IMR-90 (cell line): ENCODE measurements around the gene POC1B. TPM values are rescaled to one million over a fixed set of nuclear protein-coding genes. Genes with fewer than 3 reads are reported as not detected.

Experiments used
- ATAC-seq: fragments of 200-7000 bp; cut with Tn5 transposase; 2 replicates; pipeline ENCODE4 v1.9.1; 2020; ENCODE audit warnings: low read depth, mild to moderate bottlenecking, moderate library complexity
- BruUV-seq: library from RNA; stranded (reverse); fragments of 400-500 nt; replicated peaks from 2 replicates; lab custom pipeline; 2021; lab: Mats Ljungman, UMichigan
- CTCF ChIA-PET: fragments of 300-600 bp; formaldehyde crosslinking; extraction: SDS; loops from one replicate; lab custom pipeline; 2021; ENCODE audit warnings: antibody characterized with exemption; lab: Yijun Ruan, JAX
- POLR2A ChIA-PET: fragments of 300-600 bp; sonication (Branson Sonifier 250); formaldehyde crosslinking; loops from one replicate; lab custom pipeline; 2022; ENCODE audit warnings: antibody characterized with exemption; ENCODE audit not compliant: unreplicated experiment; lab: Charles Lee
- DNase-seq: peaks from one replicate; pipeline ENCODE4 v3.0.0; 2013
- H2AFZ ChIP-seq: replicated peaks from 2 replicates; pipeline ENCODE3; 2013; ENCODE audit warnings: low read length, mild to moderate bottlenecking; ENCODE audit not compliant: poor library complexity
- H2AK5ac ChIP-seq: 2 replicates; pipeline ENCODE4 v1.6.1; 2013; ENCODE audit warnings: low read depth, low read length, inconsistent platforms
- H2AK9ac ChIP-seq: replicated peaks from 2 replicates; pipeline ENCODE3; 2013; ENCODE audit warnings: mild to moderate bottlenecking, low read depth, low read length, moderate library complexity; ENCODE audit not compliant: poor library complexity
- H2BK120ac ChIP-seq: 2 replicates; pipeline ENCODE4 v1.6.1; 2013; ENCODE audit warnings: low read depth, low read length, inconsistent platforms
- H2BK15ac ChIP-seq: 3 replicates; pipeline ENCODE4 v1.6.1; 2013; ENCODE audit warnings: low read depth, low read length, inconsistent platforms
- H2BK20ac ChIP-seq: 2 replicates; pipeline ENCODE4 v1.6.1; 2013; ENCODE audit warnings: low read depth, mild to moderate bottlenecking, inconsistent platforms, low read length, moderate library complexity
- H2BK5ac ChIP-seq: 2 replicates; pipeline ENCODE4 v1.6.1; 2013; ENCODE audit warnings: mild to moderate bottlenecking, low read depth, low read length, inconsistent platforms; ENCODE audit not compliant: poor library complexity, severe bottlenecking
- H3K14ac ChIP-seq: replicated peaks from 2 replicates; pipeline ENCODE4 v1.6.1; 2013; ENCODE audit warnings: low read depth, low read length, inconsistent platforms
- H3K18ac ChIP-seq: 2 replicates; pipeline ENCODE4 v1.6.1; 2013; ENCODE audit warnings: low read depth, low read length, control low read depth
- H3K23ac ChIP-seq: 2 replicates; pipeline ENCODE4 v1.6.1; 2013; ENCODE audit warnings: low read depth, low read length, inconsistent platforms
- H3K27ac ChIP-seq: 2 replicates; pipeline ENCODE4 v1.5.1; 2013; ENCODE audit warnings: mild to moderate bottlenecking, control low read depth, low read length; ENCODE audit not compliant: insufficient read depth
- H3K27me3 ChIP-seq: 2 replicates; pipeline ENCODE4 v1.6.1; 2013; ENCODE audit warnings: low read length; ENCODE audit not compliant: control insufficient read depth, insufficient read depth
- H3K36me3 ChIP-seq: 2 replicates; pipeline ENCODE4 v1.6.1; 2013; ENCODE audit warnings: low read length, mixed read lengths; ENCODE audit not compliant: control insufficient read depth, insufficient read depth
- H3K4ac ChIP-seq: 2 replicates; pipeline ENCODE4 v1.6.1; 2013; ENCODE audit warnings: low read depth, low read length, inconsistent platforms
- H3K4me1 ChIP-seq: 2 replicates; pipeline ENCODE4 v1.6.1; 2013; ENCODE audit warnings: low read length, mixed read lengths; ENCODE audit not compliant: control insufficient read depth, insufficient read depth
- H3K4me2 ChIP-seq: 2 replicates; pipeline ENCODE4 v1.6.1; 2013; ENCODE audit warnings: low read depth, mild to moderate bottlenecking, control low read depth, low read length, moderate library complexity
- H3K4me3 ChIP-seq: 2 replicates; pipeline ENCODE4 v1.5.1; 2013; ENCODE audit warnings: low read depth, mild to moderate bottlenecking, control low read depth, low read length, moderate library complexity; ENCODE audit not compliant: insufficient read depth
- H3K56ac ChIP-seq: 2 replicates; pipeline ENCODE4 v1.6.1; 2013; ENCODE audit warnings: low read length, inconsistent platforms; ENCODE audit not compliant: insufficient read depth; ENCODE audit errors: extremely low read depth
- H3K79me1 ChIP-seq, 2 experiments: 2 replicates each; pipeline ENCODE4 v1.6.1; 2013; ENCODE audit warnings: low read length in 2 of 2, inconsistent platforms in 1 of 2, low read depth in 1 of 2
- H3K9ac ChIP-seq: 2 replicates; pipeline ENCODE4 v1.6.1; 2013; ENCODE audit warnings: low read depth, low read length, control low read depth
- H3K9me1 ChIP-seq: 2 replicates; pipeline ENCODE4 v1.6.1; 2013; ENCODE audit warnings: low read length, inconsistent platforms; ENCODE audit not compliant: insufficient read depth
- H3K9me3 ChIP-seq: 2 replicates; pipeline ENCODE4 v1.6.1; 2013; ENCODE audit warnings: low read length; ENCODE audit not compliant: control insufficient read depth, insufficient read depth
- H4K20me1 ChIP-seq: 2 replicates; pipeline ENCODE4 v1.6.1; 2013; ENCODE audit warnings: low read length, inconsistent platforms; ENCODE audit not compliant: insufficient read depth
- H4K5ac ChIP-seq: 2 replicates; pipeline ENCODE4 v1.6.1; 2013; ENCODE audit warnings: mild to moderate bottlenecking, low read depth, low read length, control low read depth
- H4K8ac ChIP-seq, 2 experiments: 2 replicates each; pipeline ENCODE4 v1.6.1; 2013; ENCODE audit warnings: low read depth in 2 of 2, low read length in 2 of 2, control low read depth in 1 of 2, inconsistent platforms in 1 of 2
- H4K91ac ChIP-seq: 2 replicates; pipeline ENCODE4 v1.6.1; 2013; ENCODE audit warnings: low read depth, low read length, inconsistent platforms; ENCODE audit not compliant: insufficient read depth
- CEBPB ChIP-seq: IDR thresholded peaks from 2 replicates; pipeline ENCODE4 v1.6.1; 2012; ENCODE audit warnings: low read depth, low read length, improper control_type of control experiment
- CTCF ChIP-seq: conservative IDR thresholded peaks from 2 replicates; pipeline ENCODE4 v1.5.1; 2012; ENCODE audit warnings: mild to moderate bottlenecking, low read depth, low read length, improper control_type of control experiment
- ELK1 ChIP-seq: fragments of 150-350 bp; IDR thresholded peaks from 2 replicates; pipeline ENCODE4 v1.6.1; 2016; ENCODE audit warnings: low read depth, mild to moderate bottlenecking, low read length, moderate library complexity, borderline replicate concordance
- SMC3 ChIP-seq: fragments of 150-350 bp; IDR thresholded peaks from 2 replicates; pipeline ENCODE4 v1.6.1; 2016; ENCODE audit warnings: low read depth, mild to moderate bottlenecking, antibody characterized with exemption, low read length, moderate library complexity
- WGBS, 2 experiments: methylation state at CpG; one replicate each; pipeline versions ENCODE4 v1.1.5 to v1.1.7; 2013; ENCODE audit warnings: missing lambda C conversion rate in 2 of 2; ENCODE audit not compliant: insufficient read length in 1 of 2; ENCODE audit errors: extremely low coverage in 2 of 2; 5-methylcytosine and 5-hydroxymethylcytosine counted together
- dilution Hi-C: fragments of 300-500 bp; cut with HindIII; formaldehyde crosslinking; loops from one replicate; pipeline ENCODE4 v1.14.3; 2018; ENCODE audit warnings: low sequenced_read_pairs; ENCODE audit not compliant: unreplicated experiment
- in situ Hi-C: fragments of 300-500 bp; cut with MboI; formaldehyde crosslinking; loops from 3 replicates; pipeline ENCODE4 v1.14.3; 2019; ENCODE audit warnings: low sequenced_read_pairs, inconsistent platforms, mixed read lengths
- intact Hi-C: fragments of 100-400 bp; cut with micrococcal nuclease; formaldehyde crosslinking; loops from 2 replicates; pipeline ENCODE4 v1.10.0; 2022
- polyA plus RNA-seq, 3 experiments: library from polyadenylated mRNA; depleted of rRNA; stranded (reverse); fragments of >200 nt; gene quantifications; 2 replicates each; pipeline ENCODE4 v1.2.3, GENCODE V29; 2012; ENCODE audit warnings: low replicate concordance in 1 of 3
- total RNA-seq: library from RNA; depleted of rRNA; stranded (reverse); fragments of >200 nt; gene quantifications from 2 replicates; pipeline ENCODE4 v1.2.3, GENCODE V29; 2012

The POC1B gene
- total and polyA plus RNA-seq, 2 of the 4 experiments (the other 2 are of a cell fraction) = 5.0 to 10.4 TPM

GRCh38 chr12:89383235-89384049, 142.4 kb downstream of the POC1B start:
- CTCF ChIA-PET = interaction anchor here (1.5 kb wide), 1 partner anchor 75 kb away, joined by 6 read pairs; no protein-coding TSS in a partner anchor
- H2BK5ac ChIP-seq = peak overlapping the region; percentile 89
- no TSS peak for BruUV-seq

More at GRCh38 chr12:89383235-89384049, 142.4 kb downstream of the POC1B start:
- Histone ChIP-seq H2BK15ac (peak overlapping the region; percentile 54; the same call in 2 of the 3 replicates), H3K9me1 (peaks cover 6% of the 10 kb centered on the region), H3K36me3 (no peaks in the 10 kb centered on the region), H2AFZ (peak overlapping the region; percentile 86), H2BK120ac (peak overlapping the region; percentile 91), H3K14ac (peak overlapping the region; percentile 92), H3K4me3 (no peak overlapping the region), H3K4me2 (no peak overlapping the region; the same call in 1 of the 2 replicates), H3K9me3 (no peaks in the 10 kb centered on the region), H3K79me1 (peaks cover 0 to 3% of the 10 kb centered on the region in 2 experiments; a peak in 1 of 4 replicates), H4K91ac (peak overlapping the region; percentile 80), H2AK9ac (peak overlapping the region; percentile 95), H3K27me3 (no peaks in the 10 kb centered on the region), H4K5ac (peak overlapping the region; percentile 80), H3K9ac (peak overlapping the region; percentile 30), H2BK20ac (peak overlapping the region; percentile 65), H3K4ac (peak overlapping the region; percentile 90), H3K23ac (peak overlapping the region; percentile 55; the same call in 1 of the 2 replicates), H3K4me1 (peaks cover 12% of the 10 kb centered on the region), H4K8ac (peak overlapping the region; percentile 56 to 86), H3K18ac (peak overlapping the region; percentile 82), H2AK5ac (peak overlapping the region; percentile 82), H3K27ac (peak overlapping the region; percentile 88), H4K20me1 (no peaks in the 10 kb centered on the region), H3K56ac (peak overlapping the region; percentile 55; the same call in 1 of the 2 replicates)
- ATAC-seq (0 out of 2 replicates have a peak, but pooled peaks have one; percentile 12), DNase-seq (peak; percentile 47)
- TF ChIP-seq ELK1 = no peak
- peak; percentile 68 for TF ChIP-seq CEBPB
- TF ChIP-seq SMC3 = no peak
- no peak for TF ChIP-seq CTCF
- WGBS, 2 experiments = no CpG with 5 or more reads among the region's 6 CpGs
- dilution Hi-C loops (no loop called here), in situ Hi-C loops (no loop called here), intact Hi-C loops (loop anchor here (2.0 kb wide), 1 partner anchor 69 kb away; no protein-coding TSS in a partner anchor)
- POLR2A ChIA-PET = interaction anchor here (0.7 to 2.0 kb wide), 4 partner anchors 29 to 68 kb away, joined by 3 to 8 read pairs (median 4); no protein-coding TSS in a partner anchor
